A673 (cell line): ENCODE measurements around the gene OR9Q1. TPM values are rescaled to one million over a fixed set of nuclear protein-coding genes. Genes with fewer than 3 reads are reported as not detected.

Source experiments
- BruUV-seq: library from RNA; stranded (reverse); fragments of 400-500 nt; replicated peaks from 2 replicates; lab custom pipeline; 2021; lab: Mats Ljungman, UMichigan
- CTCF ChIA-PET: fragments of 300-600 bp; sonication (Branson Sonifier 250); formaldehyde crosslinking; loops from one replicate; lab custom pipeline; 2022; ENCODE audit warnings: antibody characterized with exemption; lab: Charles Lee
- POLR2A ChIA-PET: fragments of 300-600 bp; sonication (Branson Sonifier 250); formaldehyde crosslinking; loops from one replicate; lab custom pipeline; 2022; ENCODE audit warnings: antibody characterized with exemption; ENCODE audit not compliant: low non-redundant PET; lab: Charles Lee
- DNase-seq: peaks from one replicate; pipeline ENCODE4 v3.0.0-alpha.2; 2015; ENCODE audit warnings: low spot score
- H3K27ac ChIP-seq: fragments of 200-600 bp; sonication (generic); 2 replicates; pipeline ENCODE4 v1.5.1; 2016; ENCODE audit warnings: mixed run types, low read depth, mild to moderate bottlenecking, mixed read lengths, antibody characterized with exemption, low read length; ENCODE audit not compliant: poor library complexity, severe bottlenecking
- H3K27me3 ChIP-seq: fragments of 200-600 bp; sonication (generic); replicated peaks from 2 replicates; pipeline ENCODE4 v1.6.1; 2017; ENCODE audit warnings: mixed run types, low read depth, mild to moderate bottlenecking, mixed read lengths, antibody characterized with exemption, low read length; ENCODE audit not compliant: insufficient read depth, poor library complexity
- H3K36me3 ChIP-seq: fragments of 200-600 bp; sonication (generic); 2 replicates; pipeline ENCODE4 v1.6.1; 2016; ENCODE audit warnings: mixed run types, mild to moderate bottlenecking, mixed read lengths, antibody characterized with exemption, low read length; ENCODE audit not compliant: insufficient read depth, poor library complexity, severe bottlenecking
- H3K4me1 ChIP-seq: fragments of 200-600 bp; sonication (generic); 2 replicates; pipeline ENCODE4 v1.6.1; 2017; ENCODE audit warnings: mixed run types, mild to moderate bottlenecking, mixed read lengths, antibody characterized with exemption, low read length; ENCODE audit not compliant: insufficient read depth, poor library complexity, severe bottlenecking
- H3K4me3 ChIP-seq: fragments of 200-600 bp; sonication (generic); 2 replicates; pipeline ENCODE4 v1.5.1; 2016; ENCODE audit warnings: low read depth, mixed run types, mild to moderate bottlenecking, mixed read lengths, low read length; ENCODE audit not compliant: poor library complexity, severe bottlenecking
- H3K9me3 ChIP-seq: fragments of 200-600 bp; sonication (generic); 2 replicates; pipeline ENCODE4 v1.6.1; 2016; ENCODE audit warnings: mixed run types, low read depth, mild to moderate bottlenecking, mixed read lengths, antibody characterized with exemption, low read length; ENCODE audit not compliant: poor library complexity, severe bottlenecking
- EZH2 ChIP-seq: fragments of 200-600 bp; sonication (generic); IDR thresholded peaks from 2 replicates; pipeline ENCODE4 v1.6.1; 2017; ENCODE audit warnings: borderline replicate concordance, low read depth, mild to moderate bottlenecking, mixed read lengths, antibody characterized with exemption, low read length; ENCODE audit not compliant: poor library complexity, severe bottlenecking
- intact Hi-C: fragments of 100-400 bp; cut with micrococcal nuclease; formaldehyde crosslinking; loops from one replicate; pipeline ENCODE4 v1.10.0; 2022; ENCODE audit not compliant: unreplicated experiment
- total RNA-seq: library from RNA; stranded (reverse); gene quantifications from 2 replicates; pipeline ENCODE4 v1.2.3, GENCODE V29; 2021
- TF ChIP-seq, protein P1 (sequence below): fragments of 300-800, 200-600 bp; sonication (generic); conservative IDR thresholded peaks from 2 replicates; pipeline ENCODE4 v1.5.1; 2017; ENCODE audit warnings: low read depth, mild to moderate bottlenecking, antibody characterized with exemption, low read length, moderate library complexity, mixed read lengths

OR9Q1 gene
- total RNA-seq, 1 experiment from 2014 or later: not detected

DNA sequence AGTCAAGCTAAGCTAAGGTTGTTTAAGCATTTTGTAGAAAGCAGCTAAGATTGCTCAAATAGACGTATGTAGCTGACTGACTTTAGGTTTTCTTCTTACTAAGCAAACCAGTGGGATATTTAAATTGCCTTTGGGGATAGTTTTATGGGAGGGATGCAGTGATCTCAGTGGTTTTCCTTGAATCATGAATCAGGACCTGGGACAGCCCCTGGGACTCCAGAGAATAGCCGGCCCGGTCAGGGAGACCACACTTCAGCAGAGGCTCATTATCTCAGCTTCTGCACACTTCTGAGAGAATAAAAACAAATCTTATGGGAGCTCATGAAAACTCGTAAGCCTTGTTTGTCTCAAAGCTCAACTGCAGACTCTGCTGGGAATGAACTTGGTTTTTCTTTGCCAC is 101.8 kb downstream of the OR9Q1 start, which contains the start of gene OR9I1:
OR9I1 (minus strand) TSS at position 62 of the 400 bp plus-strand sequence. CDS start 6,086 bp downstream, outside the sequence.
- Histone ChIP-seq H3K4me1 (no peaks in the 10 kb centered on the region), H3K27ac (no peak within 1 kb of the TSS), H3K27me3 (peaks cover 15% of the 10 kb centered on the region), H3K4me3 (no peak within 1 kb of the TSS), H3K36me3 (no peaks in the 10 kb centered on the region), H3K9me3 (no peaks in the 10 kb centered on the region)
- TF ChIP-seq EZH2: no peak
- TF ChIP-seq, protein P1, sequence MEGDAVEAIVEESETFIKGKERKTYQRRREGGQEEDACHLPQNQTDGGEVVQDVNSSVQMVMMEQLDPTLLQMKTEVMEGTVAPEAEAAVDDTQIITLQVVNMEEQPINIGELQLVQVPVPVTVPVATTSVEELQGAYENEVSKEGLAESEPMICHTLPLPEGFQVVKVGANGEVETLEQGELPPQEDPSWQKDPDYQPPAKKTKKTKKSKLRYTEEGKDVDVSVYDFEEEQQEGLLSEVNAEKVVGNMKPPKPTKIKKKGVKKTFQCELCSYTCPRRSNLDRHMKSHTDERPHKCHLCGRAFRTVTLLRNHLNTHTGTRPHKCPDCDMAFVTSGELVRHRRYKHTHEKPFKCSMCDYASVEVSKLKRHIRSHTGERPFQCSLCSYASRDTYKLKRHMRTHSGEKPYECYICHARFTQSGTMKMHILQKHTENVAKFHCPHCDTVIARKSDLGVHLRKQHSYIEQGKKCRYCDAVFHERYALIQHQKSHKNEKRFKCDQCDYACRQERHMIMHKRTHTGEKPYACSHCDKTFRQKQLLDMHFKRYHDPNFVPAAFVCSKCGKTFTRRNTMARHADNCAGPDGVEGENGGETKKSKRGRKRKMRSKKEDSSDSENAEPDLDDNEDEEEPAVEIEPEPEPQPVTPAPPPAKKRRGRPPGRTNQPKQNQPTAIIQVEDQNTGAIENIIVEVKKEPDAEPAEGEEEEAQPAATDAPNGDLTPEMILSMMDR: no peak
- CTCF ChIA-PET: no interaction called here
- no peak for DNase-seq
- POLR2A ChIA-PET: no interaction called here
- BruUV-seq: no TSS peak
- intact Hi-C loops: no loop called here

DNA sequence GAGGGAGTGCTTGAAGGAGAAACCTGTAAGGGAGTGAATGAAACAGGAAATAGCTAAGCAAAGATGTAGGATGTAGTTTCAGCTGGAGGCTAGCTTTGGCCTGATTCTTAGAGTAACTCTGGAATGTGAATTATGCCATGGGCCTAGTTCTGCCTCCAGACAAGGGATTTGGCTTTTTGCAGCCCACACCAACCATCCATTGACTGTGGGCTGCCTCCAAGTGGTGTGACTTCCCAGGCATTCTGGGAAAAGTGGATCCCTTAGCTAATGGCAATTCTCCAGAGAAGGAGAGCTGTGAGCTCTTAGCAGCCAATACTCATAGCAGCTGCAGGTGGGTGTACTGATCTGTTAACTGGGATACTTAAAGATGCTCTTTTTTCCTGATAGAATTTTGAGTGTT is 103.7 kb downstream of the OR9Q1 start:
- H3K4me3 ChIP-seq: no peak overlapping the region
- BruUV-seq: no TSS peak
- peaks cover 8% of the 10 kb centered on the region for H3K27me3 ChIP-seq
- H3K4me1 ChIP-seq: no peaks in the 10 kb centered on the region
- ChIA-PET POLR2A (no interaction called here), CTCF (no interaction called here)
- H3K27ac ChIP-seq: no peak overlapping the region
- intact Hi-C loops: no loop called here
- no peaks in the 10 kb centered on the region for H3K36me3 ChIP-seq
- TF ChIP-seq, protein P1: no peak
- no peak for TF ChIP-seq EZH2
- H3K9me3 ChIP-seq: no peaks in the 10 kb centered on the region
- no peak for DNase-seq

DNA sequence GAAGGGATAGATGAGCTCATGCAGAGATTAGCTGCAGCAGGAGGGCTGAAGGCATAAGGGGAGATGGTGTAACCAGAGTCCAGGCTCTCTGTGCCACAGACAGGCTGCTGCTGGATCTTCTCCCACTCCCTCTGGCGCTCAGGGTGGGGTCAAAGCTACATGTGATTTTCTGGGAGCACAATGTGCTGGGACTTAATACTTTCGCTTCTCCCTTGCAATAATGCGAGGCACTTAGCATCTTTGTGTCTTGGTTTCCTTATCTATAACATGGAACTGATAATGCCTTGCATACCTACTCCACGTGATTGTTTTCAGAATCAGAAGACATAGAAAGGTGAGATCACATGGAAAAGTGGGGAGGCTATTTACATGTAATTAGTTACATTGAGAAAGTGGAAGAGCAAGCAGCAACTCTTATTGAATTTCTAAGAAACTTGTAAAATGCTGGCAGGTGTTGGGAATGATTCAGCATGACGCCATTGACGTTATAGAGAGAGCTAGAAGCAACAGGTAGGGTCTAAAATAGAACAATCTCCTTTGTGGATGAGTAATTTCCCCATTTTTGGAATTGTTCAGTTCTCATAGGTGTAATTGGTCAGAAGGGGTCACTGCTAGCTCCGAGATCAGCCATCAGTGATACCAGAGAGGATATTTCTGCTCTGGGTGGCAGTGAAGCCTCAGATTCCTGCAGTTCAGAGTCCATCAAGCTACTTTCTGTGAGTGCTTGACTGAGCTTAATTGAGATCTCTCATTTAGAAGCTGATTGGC is 109.8 kb downstream of the OR9Q1 start:
- TF ChIP-seq EZH2: no peak
- TF ChIP-seq, protein P1: no peak
- Histone ChIP-seq H3K4me1 (no peaks in the 10 kb centered on the region), H3K27me3 (no peaks in the 10 kb centered on the region), H3K9me3 (no peaks in the 10 kb centered on the region), H3K4me3 (no peak overlapping the region), H3K27ac (no peak overlapping the region), H3K36me3 (no peaks in the 10 kb centered on the region)
- CTCF ChIA-PET: no interaction called here
- no TSS peak for BruUV-seq
- POLR2A ChIA-PET: no interaction called here
- no peak for DNase-seq
- intact Hi-C loops: no loop called here
